Astrocyte of the spinal cord (primary cell): ENCODE measurements around the gene KIFAP3.

Experiments used
- DNase-seq: peaks from one replicate; pipeline ENCODE4 v3.0.0; 2011; ENCODE audit warnings: low read depth, low spot score
- H3K4me3 ChIP-seq: 2 replicates; pipeline ENCODE4 v1.5.1; 2011; ENCODE audit warnings: low read depth, mild to moderate bottlenecking, low read length, moderate library complexity
- CTCF ChIP-seq: IDR thresholded peaks from 2 replicates; pipeline ENCODE4 v1.5.1; 2012; ENCODE audit warnings: low read depth, mild to moderate bottlenecking, low read length, inconsistent platforms
- in situ Hi-C: cut with HindIII; loops from 2 replicates; pipeline ENCODE4 v1.10.0; 2017; ENCODE audit warnings: low sequenced_read_pairs

The KIFAP3 gene

GRCh38 chr1:169958987-169959386 lies 115.5 kb downstream of the KIFAP3 start:
- H3K4me3 ChIP-seq, result no peak overlapping the region
- in situ Hi-C loops, result no loop called here
- no peak for TF ChIP-seq CTCF

GRCh38 chr1:169957884-169958283 lies 116.6 kb downstream of the KIFAP3 start:
- no peak for TF ChIP-seq CTCF
- in situ Hi-C loops, result no loop called here
- no peak for DNase-seq
- H3K4me3 ChIP-seq, result no peak overlapping the region

More at GRCh38 chr1:169958987-169959386, 115.5 kb downstream of the KIFAP3 start:
- DNase-seq, result no peak

GRCh38 chr1:169951108-169951507 lies 123.4 kb downstream of the KIFAP3 start:
- in situ Hi-C loops, result no loop called here
- no peak for TF ChIP-seq CTCF
- DNase-seq, result no peak
- no peak overlapping the region for H3K4me3 ChIP-seq

- peak; percentile 74 for DNase-seq
- no peak overlapping the region for H3K4me3 ChIP-seq
- no peak for TF ChIP-seq CTCF
- in situ Hi-C loops, result no loop called here
Observed at GRCh38 chr1:169949139-169949538, 125.4 kb downstream of the KIFAP3 start.

GRCh38 chr1:169946206-169946605 lies 128.3 kb downstream of the KIFAP3 start:
- no peak for DNase-seq
- TF ChIP-seq CTCF, result no peak
- no peak overlapping the region for H3K4me3 ChIP-seq
- in situ Hi-C loops, result no loop called here

GRCh38 chr1:169945181-169945580 lies 129.3 kb downstream of the KIFAP3 start:
- in situ Hi-C loops, result no loop called here
- no peak for DNase-seq
- H3K4me3 ChIP-seq, result no peak overlapping the region
- no peak for TF ChIP-seq CTCF

GRCh38 chr1:169944621-169945020 lies 129.9 kb downstream of the KIFAP3 start:
- TF ChIP-seq CTCF, result no peak
- H3K4me3 ChIP-seq, result no peak overlapping the region
- DNase-seq, result no peak
- in situ Hi-C loops, result no loop called here
